Right forelimb (tissue), 1 donor: Measurements from ENCODE around the gene BCL2L15.

Experiments
- DNase-seq: peaks from one replicate; pipeline ENCODE4 v3.0.0-alpha.2; 2018

The BCL2L15 gene

GRCh38 chr1:113887402-113888175, at the start of gene BCL2L15:
Gene BCL2L15, minus strand, starts transcription at chr1:113887581. Its CDS starts 206 bp downstream, at chr1:113887375.
- no peak for DNase-seq

GRCh38 chr1:113937146-113937545, 49.8 kb upstream of the BCL2L15 start:
- DNase-seq, result no peak

GRCh38 chr1:113935970-113936369, 48.6 kb upstream of the BCL2L15 start:
- DNase-seq, result no peak

GRCh38 chr1:113935176-113935575, 47.8 kb upstream of the BCL2L15 start:
- DNase-seq, result no peak

- DNase-seq, result no peak
Observed at GRCh38 chr1:113934511-113935055, 47.2 kb upstream of the BCL2L15 start.

- DNase-seq, result no peak
Observed at GRCh38 chr1:113934006-113934405, 46.6 kb upstream of the BCL2L15 start.

GRCh38 chr1:113931451-113931851, 44.1 kb upstream of the BCL2L15 start:
- DNase-seq, result no peak

GRCh38 chr1:113930499-113931161, 43.2 kb upstream of the BCL2L15 start:
- peak; percentile 49 for DNase-seq

- DNase-seq, result no peak
Observed at GRCh38 chr1:113929750-113930498, 42.5 kb upstream of the BCL2L15 start.

- DNase-seq, result peak; percentile 97
Observed at GRCh38 chr1:113928941-113929749, 41.8 kb upstream of the BCL2L15 start, which contains the start of gene HIPK1. Gene HIPK1, plus strand, starts transcription at chr1:113929324.

GRCh38 chr1:113928187-113928930, 41.0 kb upstream of the BCL2L15 start:
- no peak for DNase-seq

- DNase-seq, result no peak
Observed at GRCh38 chr1:113924473-113924872, 37.1 kb upstream of the BCL2L15 start.

GRCh38 chr1:113922957-113923356, 35.6 kb upstream of the BCL2L15 start:
- DNase-seq, result no peak

GRCh38 chr1:113918243-113918642, 30.9 kb upstream of the BCL2L15 start:
- DNase-seq, result no peak

- no peak for DNase-seq
Observed at GRCh38 chr1:113917400-113918082, 30.2 kb upstream of the BCL2L15 start.

GRCh38 chr1:113916974-113917373, 29.6 kb upstream of the BCL2L15 start:
- DNase-seq, result no peak

GRCh38 chr1:113913887-113914664, 26.7 kb upstream of the BCL2L15 start:
- DNase-seq, result no peak

GRCh38 chr1:113913312-113913668, 25.9 kb upstream of the BCL2L15 start:
- no peak for DNase-seq

- DNase-seq, result peak; percentile 63
Observed at GRCh38 chr1:113912594-113913311, 25.4 kb upstream of the BCL2L15 start.
